Heart right ventricle (tissue), 16 donors: ENCODE data around the gene ZBTB6. TPM values are rescaled to one million over a fixed set of nuclear protein-coding genes. Genes with fewer than 3 reads are reported as not detected.

ENCODE experiments used
- ATAC-seq, 8 donors: fragments of 200-7000 bp; cut with Tn5 transposase; one replicate each; pipeline ENCODE4 v1.9.1; 2020; ENCODE audit warnings: mild to moderate bottlenecking in 8 of 8, moderate library complexity in 8 of 8, moderate number of reproducible peaks in 1 of 8
- DNase-seq, 2 donors: peaks; one replicate each; pipeline ENCODE4 v3.0.0-alpha.2; 2020
- H3K27ac ChIP-seq, 10 donors: fragments of 200-600 bp; sonication (generic) in 2 of 10; one replicate each; pipeline versions ENCODE4 v1.5.0 to v1.8.0; 2020 to 2022; ENCODE audit warnings: mild to moderate bottlenecking in 3 of 10
- H3K27me3 ChIP-seq, 7 donors: fragments of 200-600 bp; one replicate each; pipeline ENCODE4 v1.8.0; 2021 to 2022; ENCODE audit warnings: mild to moderate bottlenecking in 2 of 7
- H3K36me3 ChIP-seq, 9 donors: fragments of 200-600 bp; sonication (generic) in 1 of 9; one replicate each; pipeline versions ENCODE4 v1.5.0 to v1.8.0; 2020 to 2022; ENCODE audit warnings: mild to moderate bottlenecking in 2 of 9
- H3K4me1 ChIP-seq, 9 donors: fragments of 200-600 bp; sonication (generic) in 1 of 9; one replicate each; pipeline versions ENCODE4 v1.5.0 to v1.8.0; 2020 to 2022; ENCODE audit warnings: mild to moderate bottlenecking in 4 of 9
- H3K4me3 ChIP-seq, 10 donors: fragments of 200-600 bp; sonication (generic) in 2 of 10; one replicate each; pipeline versions ENCODE4 v1.5.0 to v1.8.0; 2020 to 2022; ENCODE audit warnings: mild to moderate bottlenecking in 7 of 10, moderate library complexity in 2 of 10
- H3K9me3 ChIP-seq, 11 donors: fragments of 200-600 bp in 10 of 11; sonication (generic) in 2 of 11; one replicate each; pipeline versions ENCODE4 v1.5.0 to v1.8.0; 2013 to 2022; ENCODE audit warnings: mild to moderate bottlenecking in 2 of 11, control low read depth in 1 of 11, moderate library complexity in 1 of 11
- WGBS, 2 donors: extraction: QIAGEN DNeasy Blood & Tissue Kit; methylation state at CpG; one replicate each; pipeline ENCODE4 v1.1.7; 2013; ENCODE audit warnings: inconsistent platforms in 1 of 2; 5-methylcytosine and 5-hydroxymethylcytosine counted together
- intact Hi-C, 10 donors: fragments of 100-400 bp; cut with DNase I; formaldehyde crosslinking; loops; one replicate each; pipeline versions ENCODE4 v1.11.1 to v1.14.2; 2022
- long read RNA-seq, 3 donors: library from polyadenylated mRNA; unstranded; transcript quantifications; one replicate each; pipeline ENCODE4 v2.0.0, GENCODE V29; 2020 to 2021
- polyA plus RNA-seq, 2 donors: library from polyadenylated mRNA; stranded (reverse); fragments of 200-250 nt; gene quantifications; one replicate each; pipeline ENCODE4 v1.2.3, GENCODE V29; 2013
- total RNA-seq, 10 donors: library from RNA; stranded (reverse); fragmentation: NEBNext Ultra II Directional in 3 of 10; extraction: Animal tissue kit (Norgen Biotek cat#: 25700) in 3 of 10; gene quantifications; one replicate each; pipeline versions ENCODE4 v1.2.1 to v1.2.4, GENCODE V29; 2021 to 2023
- TF ChIP-seq, protein P1 (sequence below), 9 donors: fragments of 200-600 bp; sonication (generic) in 2 of 9; IDR thresholded peaks; one replicate each; pipeline versions ENCODE4 v1.5.0 to v1.8.0; 2021 to 2022; ENCODE audit warnings: antibody characterized with exemption in 9 of 9, mild to moderate bottlenecking in 5 of 9, moderate library complexity in 1 of 9
- donor health status: Arrhythmogenic right ventricular cardiomyopathy.
- donor health status: ischemic (EF 13 %, LVEDD 7.1; RV severe dilation, severe dysfunction).
- donor health status: healthy with polysubstance abuse.
- donor health status: DM: no; HTN: yes; CAD: no.
- donor health status: DM: no; HTN: no; CAD: no.
- donor health status: ischemic (EF 25% LVEDD 6.9; RV normal size, moderate dysfunction).
- donor health status: ischemic (EF 25% LVEDD 5.7; RV mildly dilated, moderate dysfunction).
- donor health status: healthy.
- donor health status: DM: yes; HTN: yes; CAD: no.
- donor health status: Ischemic cardiomyopathy.
- donor health status: ischemic (EF 35%, LVEDD 5.7; RV mildly dilated, moderate dysfunction).
- donor health status: nonischemic (EF 11% LVEDD 7.7; RV severe dilation, severe dysfunction).
- donor health status: DM: yes; HTN: yes; CAD: no.
- donor health status: PGD.
- donor health status: ischemic (EF 29% LVEDD 5.4; RV normal size, mild dysfunction).
- donor health status: nonischemic (EF 23%, LVEDD 6.1; RV moderate dilation, normal function).

ZBTB6 gene, protein sequence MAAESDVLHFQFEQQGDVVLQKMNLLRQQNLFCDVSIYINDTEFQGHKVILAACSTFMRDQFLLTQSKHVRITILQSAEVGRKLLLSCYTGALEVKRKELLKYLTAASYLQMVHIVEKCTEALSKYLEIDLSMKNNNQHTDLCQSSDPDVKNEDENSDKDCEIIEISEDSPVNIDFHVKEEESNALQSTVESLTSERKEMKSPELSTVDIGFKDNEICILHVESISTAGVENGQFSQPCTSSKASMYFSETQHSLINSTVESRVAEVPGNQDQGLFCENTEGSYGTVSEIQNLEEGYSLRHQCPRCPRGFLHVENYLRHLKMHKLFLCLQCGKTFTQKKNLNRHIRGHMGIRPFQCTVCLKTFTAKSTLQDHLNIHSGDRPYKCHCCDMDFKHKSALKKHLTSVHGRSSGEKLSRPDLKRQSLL
- total RNA-seq (1 to 10 TPM; 4.3 to 7.0 (median 6.0) TPM), polyA plus RNA-seq (1 to 10 TPM; 2.2 to 2.3 TPM)
- long read RNA-seq, donor 1, full-length matches to known transcripts, result 4 of 5 reads
- long read RNA-seq, donor 1, partial matches to known transcripts, result 0 of 5 reads
- long read RNA-seq, donor 1, other reads (novel, unspliced or antisense), result 1 of 5 reads
- long read RNA-seq, donor 2, full-length matches to known transcripts, result 5 of 6 reads
- long read RNA-seq, donor 2, partial matches to known transcripts, result 0 of 6 reads
- long read RNA-seq, donor 2, other reads (novel, unspliced or antisense), result 1 of 6 reads
- long read RNA-seq, donor 3, full-length matches to known transcripts, result 10 of 14 reads
- long read RNA-seq, donor 3, partial matches to known transcripts, result 0 of 14 reads
- long read RNA-seq, donor 3, other reads (novel, unspliced or antisense), result 4 of 14 reads

DNA sequence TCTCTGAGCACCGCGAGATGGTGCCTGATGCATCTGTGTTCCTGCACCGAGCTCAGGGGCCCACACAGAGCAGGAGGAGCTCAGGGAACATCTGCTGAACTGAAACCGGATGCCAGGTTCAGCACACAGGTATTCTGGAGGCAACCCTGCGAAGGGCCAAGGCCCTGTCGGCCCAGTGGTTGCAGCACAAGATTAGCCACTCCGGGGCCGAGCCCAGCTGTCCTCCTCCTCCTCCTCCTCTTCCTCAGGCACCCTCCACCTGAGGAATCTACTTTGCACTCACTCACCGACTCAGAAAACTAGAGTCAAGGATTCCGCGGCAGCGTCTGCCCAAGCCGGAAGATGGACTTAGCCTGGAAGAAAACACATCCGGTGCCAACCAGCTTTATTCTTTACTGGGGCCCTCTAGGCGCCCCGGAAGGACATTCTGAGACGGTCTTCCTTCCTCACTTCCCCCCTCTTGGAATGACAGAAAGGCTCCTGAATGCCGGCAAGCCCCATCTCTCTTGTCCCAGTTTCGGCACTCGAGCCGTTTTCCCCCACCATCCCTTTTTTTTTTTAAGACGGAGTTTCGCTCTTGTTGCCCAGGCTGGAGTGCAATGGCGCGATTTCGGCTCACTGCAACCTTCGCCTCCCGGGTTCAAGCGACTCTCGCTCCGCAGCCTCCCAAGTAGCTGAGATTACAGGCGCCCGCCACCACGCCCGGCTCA is at the start of gene ZBTB6:
TSS of gene ZBTB6 (minus strand) at position 360 of the 710 bp plus-strand sequence. CDS start 1,251 bp downstream, outside the sequence.
- ATAC-seq (peak; percentile 95 to 100 (median 99)), DNase-seq (peak; percentile 52 to 80)
- H3K27me3 ChIP-seq, result no peaks in the 10 kb centered on the region
- H3K27ac ChIP-seq, result peak within 1 kb of the TSS; percentile 57 to 92 (median 84)
- TF ChIP-seq, protein P1, sequence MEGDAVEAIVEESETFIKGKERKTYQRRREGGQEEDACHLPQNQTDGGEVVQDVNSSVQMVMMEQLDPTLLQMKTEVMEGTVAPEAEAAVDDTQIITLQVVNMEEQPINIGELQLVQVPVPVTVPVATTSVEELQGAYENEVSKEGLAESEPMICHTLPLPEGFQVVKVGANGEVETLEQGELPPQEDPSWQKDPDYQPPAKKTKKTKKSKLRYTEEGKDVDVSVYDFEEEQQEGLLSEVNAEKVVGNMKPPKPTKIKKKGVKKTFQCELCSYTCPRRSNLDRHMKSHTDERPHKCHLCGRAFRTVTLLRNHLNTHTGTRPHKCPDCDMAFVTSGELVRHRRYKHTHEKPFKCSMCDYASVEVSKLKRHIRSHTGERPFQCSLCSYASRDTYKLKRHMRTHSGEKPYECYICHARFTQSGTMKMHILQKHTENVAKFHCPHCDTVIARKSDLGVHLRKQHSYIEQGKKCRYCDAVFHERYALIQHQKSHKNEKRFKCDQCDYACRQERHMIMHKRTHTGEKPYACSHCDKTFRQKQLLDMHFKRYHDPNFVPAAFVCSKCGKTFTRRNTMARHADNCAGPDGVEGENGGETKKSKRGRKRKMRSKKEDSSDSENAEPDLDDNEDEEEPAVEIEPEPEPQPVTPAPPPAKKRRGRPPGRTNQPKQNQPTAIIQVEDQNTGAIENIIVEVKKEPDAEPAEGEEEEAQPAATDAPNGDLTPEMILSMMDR (IDR thresholded peaks at IDR 0.05), result no peak
- peaks cover 4 to 24% (median 18%) of the 10 kb centered on the region in 9 donors for H3K4me1 ChIP-seq
- WGBS, 2 donors, result 1% methylated on average over 35 of the region's 35 CpGs
- H3K4me3 ChIP-seq, result peak within 1 kb of the TSS; percentile 45 to 91 (median 84)
- intact Hi-C loops, result loop anchor here in 1 of 10 donors (5.0 kb wide), 1 partner anchor 74 kb away; no protein-coding TSS in a partner anchor
- H3K9me3 ChIP-seq, result no peaks in the 10 kb centered on the region
- H3K36me3 ChIP-seq, result peaks cover 0 to 46% (median 13%) of the 10 kb centered on the region in 9 donors

DNA sequence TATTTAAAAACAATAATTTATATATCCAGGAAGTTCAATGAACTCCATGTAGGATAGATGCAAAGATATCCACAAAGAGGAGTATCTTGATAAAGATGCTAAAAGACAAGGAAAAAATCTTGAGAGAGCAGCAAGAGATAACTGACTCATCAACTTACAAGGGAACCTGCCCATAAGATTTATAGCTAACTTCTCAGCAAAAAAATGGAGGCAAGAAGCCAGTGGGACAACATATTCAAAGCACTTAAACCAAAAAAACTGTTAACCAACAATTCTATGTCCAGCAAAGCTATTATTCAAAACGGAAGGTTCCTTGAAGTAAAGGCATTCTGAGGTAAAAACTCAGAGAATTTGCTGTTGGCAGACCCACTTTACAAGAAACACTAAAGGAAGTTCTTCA is 48.0 kb upstream of the ZBTB6 start:
- no peak overlapping the region for H3K27ac ChIP-seq
- ATAC-seq (no peak), DNase-seq (no peak)
- WGBS, 2 donors, result 85 to 97% methylated on average over 1 of the region's 1 CpG
- H3K9me3 ChIP-seq, result peaks cover 0 to 11% (median 0%) of the 10 kb centered on the region in 11 donors
- H3K4me3 ChIP-seq, result no peak overlapping the region
- no peaks in the 10 kb centered on the region for H3K27me3 ChIP-seq
- peaks cover 0 to 13% (median 2%) of the 10 kb centered on the region in 9 donors for H3K4me1 ChIP-seq
- H3K36me3 ChIP-seq, result peaks cover 0 to 55% (median 9%) of the 10 kb centered on the region in 9 donors
- TF ChIP-seq, protein P1 (IDR thresholded peaks at IDR 0.05), result no peak
- intact Hi-C loops, result no loop called here

DNA sequence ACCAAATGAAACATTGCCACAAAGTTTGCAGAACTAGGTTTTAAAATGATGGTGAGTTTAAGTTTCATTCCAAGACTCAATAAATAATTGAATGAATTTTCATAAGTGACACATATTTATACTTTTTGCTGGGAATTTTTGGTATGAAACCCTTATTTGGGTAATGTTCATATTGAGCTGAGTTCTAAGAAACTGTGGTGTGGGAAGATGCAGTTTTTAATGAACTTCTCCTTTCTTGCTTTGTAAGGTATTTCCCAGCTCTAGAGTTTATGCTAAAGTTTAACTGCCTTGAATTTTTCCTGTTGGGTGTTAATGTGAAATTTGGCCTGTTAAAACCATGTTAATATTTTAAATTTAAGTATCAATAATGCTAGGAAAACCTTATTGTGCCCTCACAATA is 42.8 kb upstream of the ZBTB6 start:
- ATAC-seq (no peak), DNase-seq (no peak)
- Histone ChIP-seq H3K36me3 (peaks cover 0 to 26% (median 9%) of the 10 kb centered on the region in 9 donors), H3K27me3 (no peaks in the 10 kb centered on the region), H3K27ac (no peak overlapping the region), H3K4me1 (peaks cover 2 to 44% (median 18%) of the 10 kb centered on the region in 9 donors), H3K9me3 (peaks cover 0 to 9% (median 0%) of the 10 kb centered on the region in 11 donors), H3K4me3 (no peak overlapping the region)
- intact Hi-C loops, result no loop called here
- TF ChIP-seq, protein P1 (IDR thresholded peaks at IDR 0.05), result no peak

DNA sequence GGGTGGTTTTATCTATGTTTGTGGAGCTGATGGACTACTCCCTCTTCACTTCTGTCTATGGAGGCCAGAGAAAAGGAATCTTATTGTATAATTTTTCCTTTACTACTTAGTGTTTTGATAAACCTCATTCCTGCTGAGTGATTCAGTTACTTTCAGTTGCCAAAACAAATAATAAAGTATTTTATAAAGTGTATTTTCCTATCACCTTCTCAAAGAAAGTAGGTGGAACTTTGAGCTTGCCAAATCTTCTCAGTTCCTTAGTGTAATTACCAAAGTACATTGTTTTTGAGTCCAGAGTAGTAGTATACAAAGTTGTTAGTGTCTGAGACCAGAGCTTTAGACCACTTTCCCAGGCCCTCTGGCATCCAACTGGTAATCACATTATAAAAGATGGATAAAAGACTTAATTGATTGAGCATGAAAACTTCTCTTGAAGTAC is 41.1 kb upstream of the ZBTB6 start:
- ATAC-seq, result peak in 2 of 8 donors; percentile 22 to 51
- intact Hi-C loops, result no loop called here
- Histone ChIP-seq H3K4me3 (no peak overlapping the region), H3K4me1 (peaks cover 2 to 60% (median 24%) of the 10 kb centered on the region in 9 donors), H3K36me3 (peaks cover 0 to 10% (median 0%) of the 10 kb centered on the region in 9 donors), H3K27ac (peak overlapping the region in 2 of 10 donors; percentile 17), H3K9me3 (no peaks in the 10 kb centered on the region), H3K27me3 (no peaks in the 10 kb centered on the region)
- TF ChIP-seq, protein P1 (IDR thresholded peaks at IDR 0.05), result no peak
- no peak for DNase-seq
